ENCODE data around the gene CENPP.

Gene CENPP

DNA sequence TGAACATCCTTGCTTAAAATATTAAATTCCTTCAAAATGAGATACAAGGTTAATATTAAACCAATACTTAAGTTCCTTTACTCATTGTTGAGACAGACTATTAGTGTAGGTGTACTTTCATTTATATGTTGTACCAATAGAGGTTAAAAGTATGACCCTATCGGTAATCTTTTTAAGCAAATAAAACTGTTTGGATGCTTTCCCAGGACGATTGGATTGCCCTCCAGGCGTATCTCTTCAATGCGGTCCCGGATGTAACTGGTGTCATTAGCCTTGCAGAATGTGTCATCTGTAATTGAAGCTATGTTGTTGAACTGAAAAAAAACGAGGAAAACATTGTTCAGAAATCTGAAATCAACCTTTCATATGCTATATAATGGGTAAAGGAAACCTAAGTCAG, 59.7 kb downstream of the CENPP start:
- Histone ChIP-seq H3K4me3 (no peak overlapping the region), H3K27ac (peak overlapping the region; percentile 67 to 79)
- TF ChIP-seq, protein P1, sequence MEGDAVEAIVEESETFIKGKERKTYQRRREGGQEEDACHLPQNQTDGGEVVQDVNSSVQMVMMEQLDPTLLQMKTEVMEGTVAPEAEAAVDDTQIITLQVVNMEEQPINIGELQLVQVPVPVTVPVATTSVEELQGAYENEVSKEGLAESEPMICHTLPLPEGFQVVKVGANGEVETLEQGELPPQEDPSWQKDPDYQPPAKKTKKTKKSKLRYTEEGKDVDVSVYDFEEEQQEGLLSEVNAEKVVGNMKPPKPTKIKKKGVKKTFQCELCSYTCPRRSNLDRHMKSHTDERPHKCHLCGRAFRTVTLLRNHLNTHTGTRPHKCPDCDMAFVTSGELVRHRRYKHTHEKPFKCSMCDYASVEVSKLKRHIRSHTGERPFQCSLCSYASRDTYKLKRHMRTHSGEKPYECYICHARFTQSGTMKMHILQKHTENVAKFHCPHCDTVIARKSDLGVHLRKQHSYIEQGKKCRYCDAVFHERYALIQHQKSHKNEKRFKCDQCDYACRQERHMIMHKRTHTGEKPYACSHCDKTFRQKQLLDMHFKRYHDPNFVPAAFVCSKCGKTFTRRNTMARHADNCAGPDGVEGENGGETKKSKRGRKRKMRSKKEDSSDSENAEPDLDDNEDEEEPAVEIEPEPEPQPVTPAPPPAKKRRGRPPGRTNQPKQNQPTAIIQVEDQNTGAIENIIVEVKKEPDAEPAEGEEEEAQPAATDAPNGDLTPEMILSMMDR (IDR thresholded peaks at IDR 0.05), result no peak
- no peak for DNase-seq (ENCODE audit: low spot score)

DNA sequence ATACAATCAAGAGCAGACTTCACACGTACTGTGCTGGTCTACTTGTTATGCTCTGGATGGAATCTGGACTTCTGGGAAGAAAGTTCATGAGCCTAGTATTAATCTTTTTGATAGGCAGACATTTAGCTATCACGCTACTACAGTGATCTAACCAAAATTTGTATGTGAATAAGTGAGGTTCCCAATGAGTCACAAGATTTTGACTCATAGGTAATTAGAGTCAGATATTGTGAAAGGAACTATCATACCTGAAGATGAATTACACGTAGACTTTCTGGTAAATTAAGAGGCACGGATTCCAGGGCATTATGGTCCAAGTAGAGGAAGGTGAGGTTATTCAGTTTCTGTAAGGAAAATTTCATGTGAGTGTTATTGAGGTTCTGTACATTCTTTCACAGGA, 60.2 kb downstream of the CENPP start:
- DNase-seq (ENCODE audit: low spot score), result no peak
- TF ChIP-seq, protein P1 (IDR thresholded peaks at IDR 0.05), result no peak
- Histone ChIP-seq H3K27ac (peak overlapping the region; percentile 67 to 79), H3K4me3 (no peak overlapping the region)

DNA sequence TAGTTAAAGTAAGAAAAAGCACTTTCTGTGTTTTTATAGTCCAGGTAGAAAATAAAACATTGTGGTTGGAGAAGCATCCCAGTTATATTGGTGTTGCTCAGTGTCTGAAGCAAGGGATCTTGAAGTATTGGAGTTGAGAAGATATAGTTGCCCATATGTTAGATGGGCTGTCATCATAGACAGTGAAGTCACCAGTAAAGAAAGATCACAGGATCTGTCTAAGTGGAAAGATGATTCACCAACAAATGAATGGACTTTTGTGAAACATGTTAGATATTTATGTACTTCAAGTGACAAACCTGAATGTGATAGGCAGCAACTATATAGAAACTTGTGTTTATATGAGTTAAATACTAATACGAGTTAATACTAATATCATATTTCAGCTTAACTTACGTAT, 66.9 kb downstream of the CENPP start:
- Histone ChIP-seq H3K27ac (peak overlapping the region; percentile 53 to 55), H3K4me3 (no peak overlapping the region)
- no peak for DNase-seq (ENCODE audit: low spot score)
- TF ChIP-seq, protein P1 (IDR thresholded peaks at IDR 0.05), result no peak

DNA sequence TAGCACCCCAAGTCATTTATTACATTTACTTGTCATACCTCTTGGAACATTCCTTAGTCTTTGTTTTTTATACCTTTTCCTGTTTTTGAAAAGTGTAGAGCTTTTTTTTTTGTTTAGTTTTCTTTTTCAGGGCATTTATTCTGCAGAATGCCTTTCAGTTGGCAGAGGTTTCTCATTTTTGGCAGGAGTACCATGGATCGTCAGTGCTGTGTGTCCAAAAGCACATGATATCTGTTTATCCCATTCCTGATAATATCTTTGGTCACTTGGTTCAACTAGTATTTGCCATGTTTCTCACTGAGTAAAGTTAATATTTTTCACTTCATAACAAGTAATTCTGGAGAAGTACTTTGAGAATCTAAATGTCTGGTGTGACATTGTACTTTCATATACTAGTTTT, 67.9 kb downstream of the CENPP start:
- H3K27ac ChIP-seq, result peak overlapping the region; percentile 53 to 62
- no peak for DNase-seq (ENCODE audit: low spot score)
- H3K4me3 ChIP-seq, result peak overlapping the region; percentile 36
- TF ChIP-seq, protein P1 (IDR thresholded peaks at IDR 0.05), result no peak

DNA sequence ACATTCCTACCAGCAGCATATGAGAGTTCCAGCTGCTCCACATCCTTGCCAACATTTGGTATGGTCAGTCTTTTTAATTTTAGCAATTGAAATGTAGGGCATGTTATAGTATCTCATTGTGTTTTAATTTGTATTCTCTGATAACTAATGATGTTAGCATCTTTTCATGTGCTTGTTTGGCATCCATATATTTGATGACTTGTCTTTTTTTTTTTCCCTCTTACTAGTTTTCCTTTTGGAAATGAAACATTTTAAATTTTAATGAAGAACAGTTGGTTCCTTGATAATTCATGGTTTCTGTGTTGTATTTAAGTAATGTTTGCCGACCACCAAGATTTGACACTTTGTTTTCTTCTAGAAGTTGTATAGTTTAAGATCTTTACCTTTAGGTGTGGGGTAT, 69.9 kb downstream of the CENPP start:
- Histone ChIP-seq H3K27ac (no peak overlapping the region), H3K4me3 (no peak overlapping the region)
- TF ChIP-seq, protein P1 (IDR thresholded peaks at IDR 0.05), result no peak
- no peak for DNase-seq (ENCODE audit: low spot score)

DNA sequence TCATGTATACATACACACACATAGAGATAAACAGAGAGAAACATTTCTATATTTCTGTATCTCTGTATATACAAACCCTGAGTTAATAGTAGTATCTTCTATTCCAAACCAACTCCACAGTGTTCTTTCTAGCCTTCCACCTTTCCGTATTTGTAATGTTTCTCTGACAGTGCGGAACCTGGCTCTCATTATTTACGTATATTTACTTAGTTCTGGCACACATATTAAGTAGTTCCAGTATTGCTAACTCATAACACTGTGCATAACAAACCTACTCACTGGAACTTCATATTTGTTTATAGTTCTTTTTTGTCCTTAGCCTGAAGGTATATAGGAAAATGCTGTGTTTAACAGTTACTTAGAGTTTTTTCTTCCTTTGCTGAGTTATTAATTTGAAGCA, 72.1 kb downstream of the CENPP start:
- Histone ChIP-seq H3K27ac (peak overlapping the region in 1 of 2 donors; percentile 43), H3K4me3 (no peak overlapping the region)
- TF ChIP-seq, protein P1 (IDR thresholded peaks at IDR 0.05), result no peak
- no peak for DNase-seq (ENCODE audit: low spot score)

DNA sequence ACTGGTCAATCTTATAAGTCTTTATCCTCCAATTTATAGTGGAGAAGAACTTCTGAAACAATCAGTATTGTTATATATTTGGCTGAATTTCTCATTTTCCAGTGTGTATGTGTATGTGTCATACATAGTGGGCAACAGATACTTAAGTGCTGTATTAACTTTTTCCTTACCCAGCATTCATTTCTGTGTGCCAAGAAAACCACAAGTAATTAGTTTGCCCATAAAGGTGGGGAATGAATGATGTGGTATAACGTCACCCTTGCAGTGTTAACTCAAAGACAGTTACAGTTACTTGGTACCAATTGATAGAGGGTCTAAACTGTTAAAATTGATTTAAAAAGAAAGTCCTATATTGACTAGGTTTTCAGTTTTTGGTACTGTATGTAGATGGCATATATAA, 76.6 kb downstream of the CENPP start:
- TF ChIP-seq, protein P1 (IDR thresholded peaks at IDR 0.05), result no peak
- DNase-seq (ENCODE audit: low spot score), result no peak
- H3K4me3 ChIP-seq, result peak overlapping the region; percentile 66
- H3K27ac ChIP-seq, result peak overlapping the region; percentile 57 to 92

All from coronary artery (tissue), 2 donors.